Fibroblast of the conjunctiva (primary cell): ENCODE data around the gene CENPQ.
"Not testable (repeated sequence)": the region's sequence is repeated elsewhere in the genome, so short reads cannot be mapped to it uniquely, and the experiment has no call there.

Experiments used
- DNase-seq: peaks from one replicate; pipeline ENCODE4 v3.0.0-alpha.2; 2010; ENCODE audit warnings: low read depth

CENPQ gene

GRCh38 chr6:49462927-49463611 is at the start of gene CENPQ, which contains the start of gene MMUT:
Gene CENPQ (plus strand): TSS chr6:49463370. CDS start chr6:49470177, 6,807 bp downstream.
Gene MMUT (minus strand): TSS chr6:49463253. CDS start chr6:49459466, 3,787 bp downstream.
- DNase-seq: peak; percentile 82

GRCh38 chr6:49415358-49415757 is 47.8 kb upstream of the CENPQ start:
- no peak for DNase-seq

GRCh38 chr6:49416195-49416594 is 47.0 kb upstream of the CENPQ start:
- no peak for DNase-seq

DNA sequence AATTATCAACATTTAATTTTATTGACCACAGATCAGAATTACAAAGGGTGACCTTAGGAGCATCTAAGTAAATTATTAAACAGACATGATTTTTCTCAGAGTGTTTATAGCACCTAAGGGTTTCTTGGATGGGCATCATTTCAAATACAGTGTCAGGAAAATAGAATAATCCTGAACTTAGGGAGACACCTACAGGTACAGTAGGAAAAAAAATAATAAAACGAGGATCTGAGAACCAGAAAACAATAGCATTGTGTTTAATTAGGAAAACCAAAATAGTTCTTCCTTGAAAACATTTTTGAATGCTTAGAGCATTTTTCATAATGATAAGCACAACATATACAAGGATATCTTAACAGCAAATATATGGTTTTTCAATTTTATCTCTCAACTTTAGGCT is 39.4 kb upstream of the CENPQ start:
- DNase-seq: no peak

DNA sequence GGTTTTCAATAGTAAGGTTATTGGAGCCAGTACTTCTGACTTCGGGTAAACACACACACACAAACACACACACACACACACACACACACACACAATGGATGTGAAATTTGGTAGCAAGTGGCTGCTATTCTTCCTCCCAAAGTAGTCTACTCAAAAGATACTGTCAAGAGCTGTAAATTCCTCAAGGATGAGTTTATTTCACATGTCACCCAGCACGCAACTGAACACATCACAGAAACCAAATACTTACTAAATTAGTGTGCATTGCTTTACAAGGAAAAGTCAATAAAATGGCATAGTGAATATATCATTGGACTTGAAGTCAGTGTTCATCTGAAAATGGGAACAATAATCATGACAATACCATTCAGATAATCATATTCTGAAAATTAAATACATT is 33.0 kb upstream of the CENPQ start:
- DNase-seq: no peak

DNA sequence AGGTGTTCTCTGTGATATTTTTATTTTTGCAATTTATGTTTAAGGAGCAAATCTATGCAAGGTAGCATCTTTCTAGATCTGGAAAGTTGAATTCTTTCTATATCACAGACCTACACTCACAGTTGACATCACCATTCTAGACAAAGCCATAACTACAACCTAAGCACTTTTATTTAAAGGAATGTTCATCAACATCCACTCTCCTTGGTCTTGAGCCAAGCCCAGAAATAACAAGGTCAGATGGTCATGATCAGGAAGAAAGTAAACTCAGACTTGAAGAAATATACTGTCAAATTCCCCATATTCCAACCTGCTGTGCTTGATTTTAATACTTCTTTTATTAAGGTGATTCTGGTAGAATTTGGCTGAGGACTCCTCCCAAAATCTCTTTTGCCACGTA is 32.3 kb upstream of the CENPQ start:
- no peak for DNase-seq

DNA sequence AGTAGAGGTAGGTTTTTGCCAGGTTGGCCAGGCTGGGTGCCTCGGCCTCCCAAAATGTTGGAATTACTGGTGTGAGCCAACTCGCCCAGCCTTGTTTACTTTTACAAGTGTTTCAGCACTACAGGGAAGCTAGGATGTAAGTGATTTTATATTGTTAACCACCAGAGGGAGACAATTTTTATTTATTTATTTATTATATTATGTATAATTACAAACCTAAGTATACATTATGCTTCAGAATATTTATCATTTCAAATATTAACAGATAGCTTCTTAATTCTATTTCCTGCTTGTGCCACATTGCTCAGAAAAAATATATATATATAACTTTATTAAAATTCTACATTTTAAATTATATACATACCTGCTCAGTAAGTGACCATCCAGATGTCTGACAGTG is 9.9 kb upstream of the CENPQ start:
- DNase-seq: no peak

GRCh38 chr6:49454787-49455709 is 8.1 kb upstream of the CENPQ start:
- DNase-seq: no peak

- DNase-seq: no peak
Measured at GRCh38 chr6:49457771-49458170, 5.4 kb upstream of the CENPQ start.

DNA sequence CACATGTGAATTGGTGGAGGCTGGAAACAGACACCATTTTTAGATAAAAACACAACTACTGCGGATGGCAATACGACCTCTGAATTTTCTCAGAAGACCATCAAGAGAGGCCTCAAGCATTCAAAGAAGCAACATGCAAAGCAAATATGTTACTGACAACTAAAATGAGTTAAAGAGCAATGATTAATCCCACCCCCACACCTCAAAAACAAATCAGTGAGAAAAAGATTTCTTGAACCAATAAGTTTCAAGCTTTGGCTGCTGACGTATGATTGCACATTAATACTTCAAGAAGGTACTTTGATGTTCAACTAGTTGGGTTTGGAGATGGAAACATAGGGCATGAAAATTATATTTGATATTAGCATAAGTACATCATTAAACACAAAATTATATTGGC is 1.1 kb upstream of the CENPQ start:
- DNase-seq: no peak

DNA sequence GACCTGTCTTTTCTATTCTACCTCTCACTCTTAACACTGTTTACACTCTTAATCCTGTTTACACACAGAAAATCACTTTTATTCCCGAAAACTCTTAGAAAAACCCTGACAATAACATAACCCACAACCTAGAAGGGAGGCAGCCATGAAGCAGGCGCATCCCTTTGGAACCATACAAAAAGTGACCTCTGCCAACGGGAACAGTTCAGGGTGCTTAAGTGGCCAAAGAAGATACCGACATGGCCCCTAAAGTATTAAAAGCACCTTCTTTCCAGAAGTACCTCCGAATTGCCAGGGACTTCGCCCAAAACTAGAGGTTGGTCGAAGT is 607 bp upstream of the CENPQ start:
- no peak for DNase-seq

- DNase-seq: no peak
Measured at GRCh38 chr6:49463612-49463967, 420 bp downstream of the CENPQ start.

- no peak for DNase-seq
Measured at GRCh38 chr6:49464691-49465090, 1.5 kb downstream of the CENPQ start.

DNA sequence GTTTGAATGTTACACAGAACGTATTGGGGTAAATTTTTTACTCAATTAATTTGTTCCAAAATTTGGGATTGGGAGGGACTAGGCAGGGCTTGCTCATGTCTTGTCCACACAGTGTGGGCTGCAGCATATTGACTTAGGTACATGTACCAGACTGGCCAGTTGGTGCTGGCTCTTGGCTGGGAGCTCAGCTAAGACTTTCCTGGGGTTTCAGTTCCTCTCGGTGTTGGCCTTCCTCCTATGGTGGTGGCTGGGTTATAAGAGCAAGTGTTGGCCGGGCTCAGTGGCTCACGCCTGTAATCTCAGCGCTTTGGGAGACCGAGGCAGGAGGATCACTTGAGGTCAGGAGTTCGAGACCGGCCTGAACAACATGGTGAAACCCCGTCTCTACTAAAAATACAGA is 4.9 kb downstream of the CENPQ start:
- no peak for DNase-seq

DNA sequence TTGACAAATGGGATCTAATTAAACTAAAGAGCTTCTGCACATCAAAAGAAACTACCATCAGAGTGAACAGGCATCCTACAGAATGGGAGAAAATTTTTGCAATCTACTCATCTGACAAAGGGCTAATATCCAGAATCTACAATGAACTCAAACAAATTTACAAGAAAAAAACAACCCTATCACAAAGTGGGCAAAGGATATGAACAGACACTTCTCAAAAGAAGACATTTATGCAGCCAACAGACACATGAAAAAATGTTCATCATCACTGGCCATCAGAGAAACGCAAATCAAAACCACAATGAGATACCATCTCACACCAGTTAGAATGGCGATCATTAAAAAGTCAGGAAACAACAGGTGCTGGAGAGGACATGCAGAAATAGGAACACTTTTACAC is 13.4 kb downstream of the CENPQ start:
- not testable (repeated sequence) for DNase-seq

DNA sequence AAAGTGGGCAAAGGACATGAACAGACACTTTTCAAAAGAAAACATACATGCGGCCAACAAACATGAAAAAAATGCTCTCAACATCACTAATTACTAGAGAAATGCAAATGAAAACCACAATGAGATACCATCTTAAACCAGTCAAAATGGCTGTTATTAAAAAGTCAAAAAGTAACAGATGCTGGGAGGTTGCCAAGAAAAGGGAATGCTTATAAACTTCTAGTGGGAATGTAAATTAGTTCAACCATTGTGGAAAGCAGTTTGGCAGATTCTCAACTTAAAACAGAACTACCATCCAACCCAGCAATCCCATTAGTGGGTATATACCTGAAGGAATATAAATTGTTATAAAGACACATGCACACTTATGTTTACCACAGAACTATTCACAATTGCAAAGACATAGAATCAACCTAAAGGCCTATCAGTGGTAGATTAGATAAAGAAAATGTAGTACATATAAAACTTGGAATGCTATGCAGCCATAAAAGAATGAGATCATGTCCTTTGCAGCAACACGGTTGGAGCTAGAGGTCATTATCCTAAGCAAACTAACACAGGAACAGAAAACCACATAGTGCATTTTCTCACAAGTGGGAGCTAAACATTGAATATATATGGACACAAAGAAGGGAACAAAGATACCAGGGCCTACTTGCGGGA is 16.3 kb downstream of the CENPQ start:
- DNase-seq: no peak

DNA sequence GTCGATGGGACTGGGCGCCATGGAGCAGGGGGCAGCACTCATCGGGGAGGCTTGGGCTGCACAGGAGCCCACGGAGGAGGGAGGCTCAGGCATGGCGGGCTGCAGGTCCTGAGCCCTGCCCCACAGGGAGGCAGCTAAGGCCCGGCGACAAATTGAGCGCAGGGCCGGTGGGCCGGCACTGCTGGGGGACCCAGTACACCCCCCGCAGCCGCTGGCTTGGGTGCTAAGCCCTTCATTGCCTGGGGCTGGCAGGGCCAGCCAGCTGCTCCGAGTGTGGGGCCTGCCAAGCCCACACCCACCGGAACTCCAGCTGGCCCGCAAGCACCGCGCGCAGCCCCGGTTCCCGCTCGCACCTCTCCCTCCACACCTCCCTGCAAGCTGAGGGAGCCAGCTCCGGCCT is 18.7 kb downstream of the CENPQ start:
- not testable (repeated sequence) for DNase-seq

DNA sequence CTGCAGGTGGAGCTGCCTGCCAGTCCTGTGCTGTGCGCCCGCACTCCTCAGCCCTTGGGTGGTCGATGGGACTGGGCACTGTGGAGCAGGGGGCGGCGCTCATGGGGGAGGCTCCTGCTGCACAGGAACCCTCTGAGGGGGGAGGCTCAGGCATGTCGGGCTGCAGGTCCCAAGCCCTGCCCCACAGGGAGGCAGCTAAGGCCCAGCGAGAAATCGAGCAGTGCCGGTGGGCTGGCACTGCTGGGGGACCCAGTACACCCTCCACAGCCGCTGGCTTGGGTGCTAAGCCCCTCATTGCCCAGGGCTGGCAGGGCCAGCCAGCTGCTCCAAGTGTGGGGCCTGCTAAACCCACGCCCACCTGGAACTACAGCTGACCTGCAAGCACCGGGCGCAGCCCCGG is 20.2 kb downstream of the CENPQ start:
- DNase-seq: not testable (repeated sequence)

DNA sequence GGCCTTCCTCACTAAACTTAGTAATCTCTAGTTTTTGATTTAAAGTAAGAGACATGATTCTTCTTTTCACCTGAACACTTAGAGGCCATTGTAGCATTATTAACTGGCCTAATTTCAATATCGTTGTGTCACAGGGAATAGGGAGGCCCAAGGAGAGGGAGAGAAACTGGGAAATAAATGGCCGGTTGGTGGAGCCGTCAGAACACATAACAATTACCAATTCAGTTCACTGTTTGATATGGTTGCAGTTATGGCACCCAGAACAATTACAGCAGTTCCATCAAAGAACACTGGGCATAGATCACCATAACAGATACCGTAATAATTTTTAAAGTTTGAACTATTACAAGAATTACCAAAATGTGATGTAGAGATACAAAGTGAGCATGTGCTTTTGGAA is 27.5 kb downstream of the CENPQ start:
- DNase-seq: no peak

GRCh38 chr6:49497304-49497703 is 34.1 kb downstream of the CENPQ start:
- DNase-seq: no peak

DNA sequence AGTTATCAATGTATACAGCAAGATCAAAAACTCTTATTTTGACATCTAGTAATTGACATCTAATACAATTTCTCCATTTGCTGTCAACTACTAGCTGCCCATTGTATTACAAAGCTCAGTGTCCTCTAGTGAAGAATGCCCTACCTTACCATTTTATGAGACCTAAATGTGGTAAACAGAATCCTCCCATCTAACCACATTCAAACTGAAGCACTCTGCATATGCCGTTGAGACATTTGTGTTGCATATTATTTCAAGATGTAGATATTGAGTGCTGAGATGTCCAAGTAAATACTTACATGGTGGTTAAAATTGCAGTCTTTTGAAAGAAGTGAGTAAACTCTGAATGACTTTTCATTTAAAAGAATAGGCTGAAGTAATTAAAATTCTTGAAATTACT is 36.0 kb downstream of the CENPQ start:
- DNase-seq: no peak

- DNase-seq: no peak
Measured at GRCh38 chr6:49499623-49500022, 36.5 kb downstream of the CENPQ start, which contains the start of gene GLYATL3. Gene GLYATL3 (plus strand): TSS chr6:49499923. CDS start chr6:49511991, 12,068 bp downstream.

DNA sequence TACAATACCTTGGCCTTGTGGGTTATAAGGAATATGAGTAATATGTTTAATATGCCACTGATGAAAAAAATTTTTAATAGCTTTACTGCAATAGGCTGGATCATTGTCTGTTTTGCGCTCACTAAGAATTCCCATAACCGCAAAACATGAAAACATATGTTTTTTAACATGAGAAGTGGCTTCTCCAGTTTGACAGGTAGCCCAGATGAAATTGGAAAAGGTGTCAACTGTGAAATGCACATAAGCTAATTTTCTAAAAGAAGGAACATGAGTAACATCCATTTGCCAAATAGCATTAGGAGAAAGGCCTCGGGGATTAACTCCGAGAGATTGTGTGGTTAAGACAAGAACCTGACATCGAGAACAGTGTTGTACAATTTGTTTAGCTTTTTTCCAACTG is 41.5 kb downstream of the CENPQ start:
- no peak for DNase-seq
